Liver (tissue), 3 donors: ENCODE data around the gene APBA1.

Experiments used
- ATF3 ChIP-seq: IDR thresholded peaks from 2 replicates; pipeline ENCODE4 v1.6.1; 2016; ENCODE audit warnings: antibody characterized with exemption
- CTCF ChIP-seq: fragments of 150-350 bp; IDR thresholded peaks from 2 replicates; pipeline ENCODE4 v1.5.1; 2017; ENCODE audit warnings: improper control_type of control experiment, low read depth, low read length; ENCODE audit not compliant: missing input control
- GABPA ChIP-seq, 2 donors: IDR thresholded peaks in 1 of 2; conservative IDR thresholded peaks in 1 of 2; 2 replicates each; pipeline ENCODE4 v1.6.1; 2016; ENCODE audit warnings: antibody characterized with exemption in 2 of 2, mild to moderate bottlenecking in 1 of 2, moderate library complexity in 1 of 2
- HNF4G ChIP-seq: IDR thresholded peaks from 2 replicates; pipeline ENCODE4 v1.6.1; 2016; ENCODE audit warnings: antibody characterized with exemption
- TAF1 ChIP-seq: conservative IDR thresholded peaks from 2 replicates; pipeline ENCODE4 v1.6.1; 2016; ENCODE audit warnings: antibody characterized with exemption, mild to moderate bottlenecking
- YY1 ChIP-seq: IDR thresholded peaks from 2 replicates; pipeline ENCODE4 v1.6.1; 2016; ENCODE audit warnings: antibody characterized with exemption, mild to moderate bottlenecking
- TF ChIP-seq, protein P1 (sequence below): IDR thresholded peaks from 2 replicates; pipeline ENCODE4 v1.6.1; 2016; ENCODE audit warnings: antibody characterized with exemption, mild to moderate bottlenecking
- TF ChIP-seq, protein P2 (sequence below): IDR thresholded peaks from 2 replicates; pipeline ENCODE4 v1.6.1; 2016; ENCODE audit warnings: antibody characterized with exemption
- donor health status: healthy.
- donor health status: healthy.

DNA sequence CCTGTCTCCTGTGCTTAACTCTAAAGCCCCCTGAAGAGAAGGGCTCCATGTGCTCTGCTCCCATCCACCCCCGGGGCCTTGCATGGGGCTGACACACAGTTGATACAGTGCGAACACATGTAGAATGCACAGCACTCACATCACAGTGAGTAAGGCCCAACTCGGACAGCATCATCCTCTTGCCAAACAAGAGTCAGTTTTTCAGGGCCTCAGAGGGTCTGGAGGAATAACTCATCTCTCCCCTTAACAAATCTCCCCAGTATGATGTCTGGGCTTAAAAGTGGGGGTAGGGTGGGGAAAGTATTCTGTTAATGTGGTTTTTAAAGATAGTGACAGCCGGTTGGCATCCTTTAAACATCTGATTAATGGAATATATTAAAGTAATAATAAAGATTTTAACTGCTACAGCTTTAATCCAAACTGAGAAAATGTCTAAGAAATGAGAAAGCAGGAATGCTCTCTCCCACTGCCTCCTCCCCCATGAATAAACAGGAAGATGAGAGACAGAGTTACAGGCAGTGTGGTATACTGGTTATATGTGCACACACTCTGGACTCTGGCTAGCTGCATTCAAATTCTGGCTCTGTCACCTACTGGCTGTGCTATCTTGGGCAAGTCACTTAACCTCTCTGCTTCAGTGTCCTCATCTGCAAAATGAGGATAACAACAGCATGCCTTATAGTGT, 22.5 kb downstream of the APBA1 start:
- TF ChIP-seq, protein P1, sequence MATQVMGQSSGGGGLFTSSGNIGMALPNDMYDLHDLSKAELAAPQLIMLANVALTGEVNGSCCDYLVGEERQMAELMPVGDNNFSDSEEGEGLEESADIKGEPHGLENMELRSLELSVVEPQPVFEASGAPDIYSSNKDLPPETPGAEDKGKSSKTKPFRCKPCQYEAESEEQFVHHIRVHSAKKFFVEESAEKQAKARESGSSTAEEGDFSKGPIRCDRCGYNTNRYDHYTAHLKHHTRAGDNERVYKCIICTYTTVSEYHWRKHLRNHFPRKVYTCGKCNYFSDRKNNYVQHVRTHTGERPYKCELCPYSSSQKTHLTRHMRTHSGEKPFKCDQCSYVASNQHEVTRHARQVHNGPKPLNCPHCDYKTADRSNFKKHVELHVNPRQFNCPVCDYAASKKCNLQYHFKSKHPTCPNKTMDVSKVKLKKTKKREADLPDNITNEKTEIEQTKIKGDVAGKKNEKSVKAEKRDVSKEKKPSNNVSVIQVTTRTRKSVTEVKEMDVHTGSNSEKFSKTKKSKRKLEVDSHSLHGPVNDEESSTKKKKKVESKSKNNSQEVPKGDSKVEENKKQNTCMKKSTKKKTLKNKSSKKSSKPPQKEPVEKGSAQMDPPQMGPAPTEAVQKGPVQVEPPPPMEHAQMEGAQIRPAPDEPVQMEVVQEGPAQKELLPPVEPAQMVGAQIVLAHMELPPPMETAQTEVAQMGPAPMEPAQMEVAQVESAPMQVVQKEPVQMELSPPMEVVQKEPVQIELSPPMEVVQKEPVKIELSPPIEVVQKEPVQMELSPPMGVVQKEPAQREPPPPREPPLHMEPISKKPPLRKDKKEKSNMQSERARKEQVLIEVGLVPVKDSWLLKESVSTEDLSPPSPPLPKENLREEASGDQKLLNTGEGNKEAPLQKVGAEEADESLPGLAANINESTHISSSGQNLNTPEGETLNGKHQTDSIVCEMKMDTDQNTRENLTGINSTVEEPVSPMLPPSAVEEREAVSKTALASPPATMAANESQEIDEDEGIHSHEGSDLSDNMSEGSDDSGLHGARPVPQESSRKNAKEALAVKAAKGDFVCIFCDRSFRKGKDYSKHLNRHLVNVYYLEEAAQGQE, result no peak
- TF ChIP-seq CTCF (no peak), TAF1 (no peak), HNF4G (no peak), GABPA (IDR thresholded peaks at IDR 0.05 in 1 of 2, conservative IDR thresholded peaks at IDR 0.05 in 1 of 2) (no peak), ATF3 (no peak), YY1 (no peak)
- TF ChIP-seq, protein P2, sequence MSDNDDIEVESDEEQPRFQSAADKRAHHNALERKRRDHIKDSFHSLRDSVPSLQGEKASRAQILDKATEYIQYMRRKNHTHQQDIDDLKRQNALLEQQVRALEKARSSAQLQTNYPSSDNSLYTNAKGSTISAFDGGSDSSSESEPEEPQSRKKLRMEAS, result no peak
